LNCaP clone FGC (cell line): ENCODE results near the gene ANKRD18A.

Experiments used
- DNase-seq: peaks from one replicate; pipeline ENCODE4 v3.0.0-alpha.2; 2011; ENCODE audit warnings: low read depth
- H3K4me3 ChIP-seq: 2 replicates; pipeline ENCODE4 v1.5.1; 2011; ENCODE audit warnings: mild to moderate bottlenecking, low read depth, low read length, control low read depth
- CTCF ChIP-seq: IDR thresholded peaks from 2 replicates; pipeline ENCODE4 v1.5.1; 2012; ENCODE audit warnings: mild to moderate bottlenecking; ENCODE audit not compliant: control insufficient read depth, insufficient read depth; ENCODE audit errors: extremely low read depth

The ANKRD18A gene

GRCh38 chr9:38620483-38621433, at the start of gene ANKRD18A:
Gene ANKRD18A (minus strand): TSS chr9:38620596. CDS start chr9:38620285, 311 bp downstream.
- TF ChIP-seq CTCF, result peak; percentile 94
- DNase-seq, result peak; percentile 72
- H3K4me3 ChIP-seq, result peak within 1 kb of the TSS; percentile 72

DNA sequence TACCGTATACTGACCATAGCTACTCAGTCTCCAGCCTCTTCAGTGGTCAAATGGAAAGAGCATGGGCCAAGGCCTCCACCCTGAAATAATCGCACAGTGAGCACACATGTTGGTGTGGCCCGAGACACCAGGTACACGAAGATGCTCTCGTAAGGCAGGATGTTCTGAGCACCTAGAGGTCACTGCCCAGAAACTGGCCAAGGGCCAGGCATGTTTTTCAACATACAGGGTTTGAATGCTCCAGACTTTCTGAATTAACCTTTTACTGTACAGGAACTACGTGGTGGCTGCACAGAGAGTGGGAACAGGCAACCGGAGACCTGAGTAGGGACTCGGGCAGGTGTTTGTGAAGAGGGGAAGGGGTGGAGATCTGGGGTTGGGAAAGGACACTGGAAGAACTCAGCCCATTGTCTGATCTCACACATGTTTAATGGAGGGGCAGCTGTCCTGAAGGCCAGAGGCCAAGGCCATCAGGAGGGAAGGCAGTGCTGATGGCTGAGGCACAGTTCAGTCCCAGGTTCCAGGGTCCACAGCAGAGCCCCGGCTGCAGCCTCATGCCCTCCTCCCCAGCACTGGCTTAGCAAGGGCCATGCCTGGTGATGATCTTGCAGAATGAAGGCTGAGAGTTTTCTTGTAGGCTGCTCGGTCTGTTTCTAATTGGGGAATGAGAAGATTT, 48.5 kb upstream of the ANKRD18A start:
- no peak for TF ChIP-seq CTCF
- no peak overlapping the region for H3K4me3 ChIP-seq
- no peak for DNase-seq

GRCh38 chr9:38662763-38663593, 42.6 kb upstream of the ANKRD18A start:
- peak; percentile 41 for TF ChIP-seq CTCF
- H3K4me3 ChIP-seq, result no peak overlapping the region
- no peak for DNase-seq

GRCh38 chr9:38659538-38659937, 39.1 kb upstream of the ANKRD18A start:
- no peak for TF ChIP-seq CTCF

GRCh38 chr9:38656896-38657295, 36.5 kb upstream of the ANKRD18A start:
- no peak for TF ChIP-seq CTCF
- H3K4me3 ChIP-seq, result no peak overlapping the region
- DNase-seq, result no peak

More at GRCh38 chr9:38659538-38659937, 39.1 kb upstream of the ANKRD18A start:
- no peak for DNase-seq
- no peak overlapping the region for H3K4me3 ChIP-seq

- no peak overlapping the region for H3K4me3 ChIP-seq
- DNase-seq, result no peak
- no peak for TF ChIP-seq CTCF
Observed at GRCh38 chr9:38652486-38652885, 32.1 kb upstream of the ANKRD18A start.
